GM18519 (cell line): Measurements from ENCODE around the gene FAM135A.
"Not testable (repeated sequence)": the region's sequence is repeated elsewhere in the genome, so short reads cannot be mapped to it uniquely, and the experiment has no call there.

Experiments
- ATAC-seq: cut with Tn5 transposase; IDR thresholded peaks from one replicate; pipeline ENCODE4 v1.9.1; 2021; ENCODE audit warnings: mild to moderate bottlenecking, moderate library complexity; ENCODE audit not compliant: unreplicated experiment, low FRiP score

FAM135A gene

DNA sequence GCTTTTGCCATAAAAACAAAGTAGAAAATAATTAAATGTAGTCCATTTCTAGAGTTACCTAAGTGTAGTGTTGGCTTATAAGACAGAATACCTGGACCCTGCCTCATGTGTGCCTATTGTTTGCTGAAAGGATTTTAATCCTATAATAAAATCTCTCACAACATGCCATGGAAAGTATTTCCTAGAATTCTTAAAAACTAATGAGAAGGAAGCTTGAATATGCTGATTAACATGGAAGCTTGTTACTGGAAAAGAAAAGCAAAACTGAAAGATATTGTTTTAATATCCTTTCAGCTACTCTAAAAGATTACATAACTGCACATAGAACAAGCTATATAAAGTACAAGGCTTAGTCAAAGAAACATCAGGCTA is 18.0 kb upstream of the FAM135A start:
- ATAC-seq, result no peak

DNA sequence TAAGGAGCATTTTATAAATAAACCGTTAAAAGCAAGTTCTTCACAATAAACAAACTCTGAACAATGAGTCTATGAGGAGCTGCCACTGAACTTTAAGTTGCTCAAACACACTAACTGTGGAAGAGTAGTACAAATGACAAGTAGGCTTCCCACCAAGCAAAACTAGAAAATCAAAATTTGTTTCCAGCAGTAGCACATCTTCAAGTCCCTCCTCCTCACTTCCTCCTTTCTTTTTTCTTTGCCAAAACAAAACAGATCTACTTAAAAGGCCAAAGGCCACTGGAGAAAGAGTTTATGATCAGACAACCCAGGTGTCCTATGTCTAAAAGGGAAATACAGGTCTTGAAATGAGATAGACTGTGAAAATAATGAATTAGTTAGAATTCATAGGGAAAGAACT is 17.1 kb upstream of the FAM135A start:
- ATAC-seq, result no peak

DNA sequence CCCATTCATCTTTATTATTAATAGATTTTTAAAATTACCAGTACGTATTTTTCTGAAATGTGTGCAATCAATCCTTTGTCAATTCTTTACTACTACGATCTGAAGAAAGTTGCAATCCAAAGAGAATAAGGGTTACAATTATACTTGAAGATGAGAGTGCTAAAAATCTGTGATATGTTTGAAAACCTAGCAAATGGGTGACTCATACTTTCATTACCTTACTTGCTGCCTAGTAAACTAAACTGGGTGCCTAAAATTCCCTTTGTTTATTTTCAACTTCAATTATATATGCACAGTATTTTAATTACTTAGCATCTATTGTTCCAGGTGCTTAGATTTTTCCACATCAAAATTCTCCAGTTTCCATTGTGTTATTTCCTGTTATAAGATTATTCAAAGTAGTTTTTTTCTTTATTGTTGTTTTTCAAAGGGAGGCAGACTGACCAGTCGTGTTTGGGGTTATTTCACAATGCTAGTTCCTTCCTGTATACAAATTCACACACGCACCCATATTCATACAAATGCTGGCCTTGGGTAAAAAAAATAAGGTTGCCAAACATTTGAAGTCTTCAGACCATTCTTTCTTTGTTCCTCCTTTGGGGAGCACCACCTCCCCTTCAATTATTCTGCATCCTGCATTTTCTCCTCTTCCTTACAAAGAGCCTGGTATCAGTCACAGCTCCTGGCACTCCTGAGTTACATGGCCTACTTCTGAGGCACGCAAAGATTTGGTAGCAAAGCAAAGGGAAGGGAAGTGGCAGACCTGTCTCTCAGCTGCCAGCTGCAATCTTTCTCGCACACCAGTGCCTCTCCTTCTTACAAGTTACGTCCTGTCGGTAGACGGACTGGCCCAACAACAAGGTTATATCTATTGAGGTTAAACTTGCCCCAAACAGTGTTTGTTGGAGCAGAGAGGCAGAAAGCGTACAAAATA is 16.2 kb upstream of the FAM135A start:
- no peak for ATAC-seq

DNA sequence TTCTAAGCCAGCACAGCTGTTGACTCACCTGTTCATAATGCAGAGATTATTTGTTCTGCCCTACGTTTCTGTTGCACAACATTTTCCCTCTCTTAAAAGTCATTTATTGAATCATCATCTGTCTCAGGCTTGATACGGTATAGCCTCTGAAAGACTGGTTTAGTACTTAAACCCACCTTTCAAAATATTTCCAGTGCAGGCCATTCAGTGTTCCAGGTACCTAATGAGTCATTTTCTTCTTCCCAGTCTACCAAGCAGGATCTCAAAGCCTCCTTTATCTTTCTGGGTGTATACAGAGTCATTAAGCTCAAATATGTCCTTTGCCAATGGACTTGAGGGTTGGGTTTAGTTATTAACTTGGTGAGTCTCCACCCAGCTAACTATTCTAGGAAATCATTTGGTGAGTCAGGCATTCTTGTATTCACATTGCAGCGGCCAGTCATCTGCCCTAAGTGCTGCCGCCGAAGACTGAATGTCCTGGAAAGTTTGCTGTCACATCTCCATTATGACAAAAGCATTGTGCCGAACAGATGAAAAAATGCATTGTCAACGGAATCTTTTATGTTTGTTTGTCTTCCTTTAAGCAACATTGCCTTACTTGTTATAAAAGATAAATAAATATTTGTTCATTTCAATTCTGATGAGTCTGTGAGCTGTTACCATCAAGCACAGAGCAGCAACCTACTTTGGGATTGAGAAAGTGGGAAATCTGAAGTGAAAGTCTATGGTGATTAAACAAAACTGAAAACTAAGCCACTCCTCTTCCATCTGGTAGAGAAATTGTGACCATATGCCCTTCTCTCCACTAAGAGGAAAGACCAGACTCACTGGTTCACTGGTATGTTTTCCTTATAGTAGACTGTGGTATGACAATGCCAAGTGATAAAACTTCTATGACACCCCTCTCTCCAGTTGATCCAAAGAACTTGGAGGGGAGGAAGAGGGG is 14.3 kb upstream of the FAM135A start:
- no peak for ATAC-seq

DNA sequence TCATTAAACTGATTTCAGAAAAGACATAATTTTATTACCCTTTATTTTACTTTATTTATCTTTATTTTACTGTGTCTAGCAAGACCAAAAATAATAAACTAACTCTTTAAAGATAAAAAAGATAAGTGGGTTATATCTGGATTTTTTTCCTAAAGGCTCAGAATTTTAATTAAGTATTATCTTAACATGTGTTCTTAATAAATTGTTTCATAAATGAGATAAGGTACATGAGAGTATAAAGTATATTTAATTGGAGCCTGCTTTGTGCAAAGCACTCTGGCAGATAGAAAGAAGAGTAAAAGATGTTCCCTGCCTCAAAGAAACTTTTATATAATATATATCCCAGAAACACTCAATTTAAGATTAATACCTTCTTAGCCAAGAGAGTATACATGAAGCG is 8.7 kb upstream of the FAM135A start:
- no peak for ATAC-seq

DNA sequence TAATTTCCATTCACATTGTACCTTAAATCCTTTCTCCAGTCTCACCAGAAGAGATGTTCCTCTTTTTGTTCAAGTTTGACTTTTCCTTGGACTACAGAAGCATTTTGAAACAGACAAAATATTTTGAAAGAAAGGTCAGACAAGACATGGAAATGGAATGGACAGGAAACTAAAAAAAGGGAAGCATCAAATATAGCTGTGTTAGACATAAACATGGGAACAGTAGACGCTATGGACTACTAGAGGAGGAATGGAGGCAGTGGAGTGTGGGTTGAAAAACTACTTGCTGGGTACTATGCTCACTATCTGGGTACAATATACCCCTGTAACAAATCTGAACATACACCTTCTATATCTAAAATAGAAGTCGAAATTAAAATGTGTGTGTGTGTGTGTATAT is 4.1 kb upstream of the FAM135A start:
- ATAC-seq, result no peak

DNA sequence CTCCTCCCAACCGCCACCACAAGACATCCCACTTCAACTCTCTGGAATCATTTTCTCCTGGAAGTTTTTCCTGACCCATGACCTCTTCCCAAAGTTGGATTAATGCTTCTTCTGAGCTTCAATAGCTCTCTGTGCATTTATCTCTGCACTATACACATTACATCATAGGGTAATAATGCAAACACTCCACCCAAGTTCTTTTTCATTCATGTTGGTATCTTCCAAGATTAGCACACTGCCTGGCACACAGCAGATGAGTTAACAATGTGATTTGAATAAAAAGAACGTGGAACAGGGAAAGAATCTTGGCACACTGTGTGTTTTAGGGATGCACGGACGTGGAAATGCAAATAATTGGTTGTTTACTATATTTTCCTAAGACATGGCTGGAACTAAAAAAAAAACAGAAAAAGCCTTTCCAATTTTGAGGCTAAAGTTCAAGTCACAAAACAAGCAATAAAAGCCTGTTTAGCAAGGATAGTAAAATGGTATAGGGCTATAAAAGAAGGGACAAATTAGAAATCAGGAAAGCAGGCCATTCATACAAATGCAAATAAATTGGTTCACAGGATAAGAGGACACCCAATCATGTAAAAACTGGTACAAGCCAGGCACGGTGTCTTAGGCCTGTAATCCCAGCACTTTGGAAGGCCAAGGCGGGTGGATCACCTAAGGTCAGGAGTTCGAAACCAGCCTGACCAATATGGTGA is 1.6 kb upstream of the FAM135A start:
- ATAC-seq, result no peak

DNA sequence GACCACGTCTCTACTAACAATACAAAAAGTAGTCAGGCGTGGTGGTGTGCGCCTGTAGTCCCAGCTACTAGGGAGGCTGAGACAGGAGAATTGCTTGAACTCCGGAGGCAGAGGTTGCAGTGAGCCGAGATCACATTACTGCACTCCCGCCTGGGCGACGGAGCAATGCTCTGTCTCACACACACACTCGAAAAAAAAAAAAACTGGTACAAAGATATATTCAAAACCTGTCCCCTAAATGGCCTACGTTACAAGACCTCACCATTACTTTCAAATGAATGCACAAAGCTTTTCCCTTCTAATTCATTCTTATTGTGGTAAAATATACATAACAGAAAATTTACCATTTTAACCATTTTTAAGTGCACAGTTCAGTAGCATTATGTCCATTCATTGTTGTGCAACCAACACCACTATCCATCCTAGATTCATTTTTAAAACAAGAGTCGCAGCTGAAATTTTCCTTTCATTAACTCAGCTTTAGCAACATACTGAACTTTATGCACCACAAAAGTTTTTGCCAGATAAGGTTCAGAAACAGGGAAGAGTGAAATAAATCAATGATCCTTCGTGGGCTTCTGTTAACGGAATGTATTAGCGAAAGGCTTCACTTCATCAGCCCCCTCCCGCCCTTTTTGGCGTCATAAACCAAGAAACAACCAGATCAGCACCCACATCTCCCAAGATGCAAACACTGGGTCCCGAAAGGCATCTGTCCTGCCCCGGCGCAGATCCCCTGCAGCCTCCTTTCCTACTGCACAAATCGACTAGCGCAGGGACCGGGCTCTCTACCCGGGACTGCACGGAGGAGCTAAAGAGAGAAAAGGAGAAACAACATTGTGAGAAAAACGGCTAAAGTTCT is 825 bp upstream of the FAM135A start:
- no peak for ATAC-seq

DNA sequence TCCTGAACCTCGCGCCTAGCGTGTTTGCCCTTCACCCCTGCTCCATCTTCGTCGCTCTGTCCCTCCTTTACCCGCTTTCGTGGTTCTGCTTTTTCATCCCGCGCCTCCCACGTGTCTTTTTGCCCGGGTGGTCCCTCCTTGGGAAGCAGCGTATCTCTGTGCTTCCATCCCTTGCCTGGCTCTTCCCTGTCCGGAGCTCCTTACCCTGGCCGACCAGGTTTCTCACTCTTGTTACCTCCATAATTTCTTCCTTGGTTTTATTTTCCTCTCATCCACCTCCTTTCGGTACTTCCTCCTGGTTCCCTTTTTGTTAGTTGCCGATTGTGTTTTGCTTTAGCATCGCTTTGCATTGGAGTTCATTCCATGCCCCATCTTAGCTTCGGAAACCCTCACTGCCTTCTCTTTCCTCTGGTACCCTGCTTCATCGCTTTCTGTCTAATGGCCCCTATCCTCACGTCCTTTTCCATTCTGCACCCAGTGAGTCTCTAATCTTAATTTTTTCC is 735 bp downstream of the FAM135A start:
- ATAC-seq, result no peak

DNA sequence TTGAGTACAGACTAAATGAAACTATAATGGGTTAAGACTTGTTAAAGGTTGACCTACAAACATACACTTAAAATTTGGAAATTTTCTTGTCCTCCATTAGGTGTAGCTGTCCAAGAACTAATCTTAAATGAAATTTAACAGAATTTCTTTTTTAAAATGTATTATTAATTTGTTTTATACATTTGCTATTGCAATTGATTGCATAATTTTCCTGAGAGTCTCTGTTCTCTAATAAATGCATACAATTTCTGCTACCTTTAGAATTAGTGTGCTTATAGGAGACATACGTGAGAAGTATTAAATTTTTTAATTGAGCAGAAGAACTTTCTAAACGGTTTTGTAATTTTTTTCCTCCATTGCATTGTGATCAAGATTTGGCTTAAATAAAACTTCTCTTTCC is 1.5 kb downstream of the FAM135A start:
- no peak for ATAC-seq

DNA sequence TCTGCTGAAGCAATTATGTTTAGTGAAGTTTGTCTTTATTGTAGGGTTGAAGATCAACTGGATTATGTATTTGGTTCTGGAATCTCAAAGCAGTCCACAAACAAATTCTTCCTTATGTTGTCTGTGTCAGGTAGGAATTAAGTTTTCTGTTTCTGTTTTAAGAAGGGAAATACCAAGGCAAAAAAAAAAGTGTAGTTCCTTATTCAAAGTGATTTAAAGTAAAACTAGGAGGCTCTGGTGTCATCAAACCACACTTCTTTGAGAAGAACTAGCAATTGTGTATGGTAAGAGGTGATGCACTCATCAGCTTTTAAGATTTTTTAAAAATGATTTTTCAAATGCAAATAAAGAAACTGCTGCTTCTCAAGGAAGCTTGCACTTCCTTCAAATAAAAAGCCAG is 1.9 kb downstream of the FAM135A start:
- no peak for ATAC-seq

DNA sequence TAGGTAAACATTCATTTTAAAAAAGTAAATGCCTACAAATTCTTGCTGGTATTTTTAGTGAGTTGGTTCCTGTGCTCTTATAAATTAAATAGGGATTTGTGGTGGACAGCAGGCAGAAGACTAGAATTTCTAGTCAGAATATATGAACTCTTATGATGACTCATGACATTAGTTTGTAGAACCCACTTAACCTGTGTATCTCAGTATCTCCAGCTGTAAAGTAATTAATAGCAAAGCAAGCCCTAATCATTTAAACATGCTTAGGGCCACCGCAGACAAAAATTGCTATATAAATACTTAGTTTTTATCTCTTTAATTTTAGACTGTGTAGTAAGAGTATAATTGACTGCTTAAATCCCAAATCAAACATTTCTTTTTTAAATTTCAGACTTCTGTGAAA is 2.4 kb downstream of the FAM135A start:
- no peak for ATAC-seq

DNA sequence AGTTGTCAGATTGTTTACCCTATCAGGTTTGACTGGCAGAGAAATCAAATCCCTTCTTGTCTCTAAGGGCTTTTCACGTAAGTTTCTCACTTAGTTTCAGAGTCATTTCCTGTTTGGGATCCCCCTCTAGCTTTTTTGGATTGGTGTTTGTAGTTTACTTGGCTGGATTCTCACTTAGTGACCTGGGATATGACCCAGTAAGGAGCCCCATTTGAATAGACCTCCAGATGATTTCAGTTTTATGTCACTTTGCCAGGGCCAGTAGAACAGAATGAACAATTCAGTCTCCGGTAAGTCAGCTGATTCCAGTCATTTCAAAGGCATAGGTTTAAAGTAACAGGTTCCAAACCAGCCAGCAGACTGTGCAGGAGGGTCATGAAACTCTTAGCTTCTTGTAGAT is 8.2 kb downstream of the FAM135A start:
- no peak for ATAC-seq

DNA sequence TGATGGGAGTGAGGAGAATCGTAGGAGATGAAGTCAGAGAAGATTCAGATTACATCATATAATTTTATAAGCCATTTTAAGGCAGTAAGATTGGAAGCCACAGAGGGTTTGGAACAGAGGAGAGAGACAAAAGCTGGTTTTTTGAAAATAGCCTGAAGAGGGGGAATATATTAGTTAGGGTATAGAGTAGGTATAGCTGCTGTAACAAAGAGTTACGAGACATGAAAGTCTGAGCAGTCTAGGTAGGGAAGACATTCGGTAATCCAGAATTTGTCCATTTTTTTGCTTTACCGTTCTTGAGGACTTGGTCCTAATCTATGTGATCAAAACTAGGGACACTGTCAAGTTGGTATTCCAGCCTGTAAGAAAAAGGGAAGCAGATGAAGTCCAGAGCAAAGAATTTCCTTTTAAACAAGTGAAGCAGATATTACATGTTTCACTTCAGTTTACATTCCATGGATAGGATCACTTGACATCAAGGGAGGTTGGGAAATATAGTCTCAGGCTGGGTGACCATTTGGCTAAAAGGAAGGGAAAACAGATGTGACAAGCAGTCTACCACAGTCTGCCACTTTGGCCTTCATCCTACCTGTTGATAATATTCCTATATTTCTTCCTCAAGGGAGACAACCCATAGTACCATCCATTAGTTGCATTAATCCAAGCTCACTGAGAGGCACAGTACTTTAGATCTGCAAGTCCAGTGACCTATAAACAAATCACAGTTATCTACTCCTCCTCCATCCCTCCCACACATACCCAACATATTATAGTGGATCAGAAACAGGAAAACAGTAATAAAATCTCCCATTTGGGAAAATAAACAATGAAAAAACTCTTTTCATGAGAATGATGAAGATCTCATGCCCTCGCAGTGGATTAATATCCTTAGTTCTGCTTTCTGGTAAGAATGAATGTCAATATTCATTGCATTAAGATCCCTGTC is 10.2 kb downstream of the FAM135A start:
- no peak for ATAC-seq

DNA sequence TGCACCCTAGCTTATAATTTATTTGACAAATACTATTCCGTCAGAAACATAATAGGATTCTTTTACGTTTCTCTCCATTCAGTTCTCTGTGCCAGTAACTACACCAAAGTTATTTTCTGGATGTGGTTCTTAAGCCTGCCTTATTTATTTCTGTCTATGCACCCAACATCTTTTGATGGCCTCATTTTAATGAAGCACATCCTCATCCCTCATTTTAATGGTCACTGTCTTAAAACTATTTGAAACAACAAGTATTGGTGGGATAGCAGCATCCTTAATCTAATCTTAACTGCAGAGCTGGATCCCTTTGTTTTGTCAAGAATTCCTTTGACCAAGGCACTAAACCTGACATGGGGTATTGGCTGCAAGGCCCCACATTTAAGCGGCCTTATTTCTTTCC is 11.0 kb downstream of the FAM135A start:
- no peak for ATAC-seq

DNA sequence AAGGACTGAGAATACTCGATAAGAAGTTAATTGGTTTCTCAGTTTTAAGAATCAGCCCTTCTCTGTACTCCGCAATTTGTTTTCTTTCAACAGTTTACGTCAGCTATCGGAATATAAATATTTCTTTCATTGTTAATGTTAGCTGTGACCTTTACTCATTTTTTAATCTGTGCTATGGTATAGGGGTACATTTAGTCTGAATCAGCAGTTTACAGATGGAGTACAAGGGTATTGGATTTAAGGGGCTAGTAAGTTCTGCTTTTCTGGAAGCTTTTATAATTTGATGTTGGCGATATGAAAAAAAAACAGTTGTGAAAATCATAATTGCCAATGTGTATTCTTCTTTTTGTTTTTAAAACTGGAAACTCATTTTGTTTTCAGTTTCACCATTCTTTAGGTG is 23.0 kb downstream of the FAM135A start:
- ATAC-seq, result no peak

DNA sequence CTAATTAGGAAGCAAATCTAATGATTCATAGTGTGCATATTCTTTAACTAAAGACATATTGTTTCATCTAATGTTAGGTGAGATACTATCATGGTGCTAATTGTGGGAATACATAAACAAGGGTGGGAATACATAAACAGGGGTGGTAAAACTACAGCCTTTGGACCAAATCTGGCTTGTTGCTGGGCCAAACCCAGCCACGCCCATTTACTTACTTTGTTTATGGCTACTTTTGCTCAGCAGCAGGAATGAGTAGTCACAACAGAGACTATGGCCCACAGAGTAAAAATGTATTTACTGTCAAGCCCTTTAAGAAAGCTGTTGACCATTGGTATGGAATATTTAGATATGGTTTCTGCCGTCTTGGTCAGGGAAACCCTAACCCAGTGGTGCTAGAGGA is 31.7 kb downstream of the FAM135A start:
- ATAC-seq, result no peak

DNA sequence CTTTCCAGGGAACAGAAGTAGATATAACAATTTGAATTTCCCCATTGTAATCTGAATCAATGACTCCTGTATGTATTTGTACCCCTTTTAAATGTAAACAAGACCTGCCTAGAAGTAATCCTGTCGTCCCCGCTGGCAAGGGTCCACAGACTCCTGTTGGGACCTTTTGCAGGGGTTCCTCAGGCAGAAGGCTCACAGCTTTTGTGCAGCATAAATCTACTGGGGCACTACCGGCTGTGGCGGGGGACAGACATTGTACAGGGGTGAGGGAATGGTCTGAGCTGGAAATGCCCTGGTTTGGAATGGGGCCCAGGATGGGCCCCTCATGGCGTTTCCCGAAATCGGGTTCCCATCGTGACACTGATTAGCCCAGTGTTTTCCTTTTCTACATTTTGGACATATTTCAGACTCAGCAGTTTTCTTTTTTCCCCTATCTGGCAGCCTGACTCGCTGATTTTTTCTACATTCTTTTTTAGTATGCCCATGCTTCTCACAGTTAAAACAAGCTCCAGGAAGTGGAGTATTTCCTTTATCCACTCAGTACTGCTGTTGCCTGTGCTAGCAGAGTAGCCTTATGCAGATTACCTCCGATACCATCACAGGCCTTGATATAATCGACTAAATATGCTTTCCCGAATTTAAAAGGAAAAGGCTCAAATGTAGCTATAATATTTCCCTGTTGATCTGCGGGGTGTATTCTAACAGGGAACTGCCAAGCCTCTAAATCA is 34.2 kb downstream of the FAM135A start:
- ATAC-seq, result not testable (repeated sequence)
